ENCODE measurements around the gene HCN4. TPM values are rescaled to one million over a fixed set of nuclear protein-coding genes. Genes with fewer than 3 reads are reported as not detected.

The HCN4 gene
- total RNA-seq, 4 donors from 2014 or later = not detected

- ATAC-seq = no peak
- peak overlapping the region in 1 of 4 donors; percentile 28 for H3K27ac ChIP-seq
- in situ Hi-C loops (cut with MboI; ENCODE audit: low sequenced_read_pairs in 4 of 4) = loop anchor here in 1 of 4 donors (25.0 kb wide), 1 partner anchor 522 kb away; no protein-coding TSS in a partner anchor
Measured at GRCh38 chr15:73284090-73284716, 84.6 kb downstream of the HCN4 start.

GRCh38 chr15:73283366-73283962 is 85.3 kb downstream of the HCN4 start:
- intact Hi-C loops (cut with DNase I; ENCODE audit: low total_unique reads) = no loop called here
- ATAC-seq = peak; percentile 63 to 78
- Histone ChIP-seq H3K4me1 (peaks cover 0 to 16% of the 10 kb centered on the region in 2 donors), H3K27me3 (no peaks in the 10 kb centered on the region), H3K36me3 (peaks cover 0 to 29% of the 10 kb centered on the region in 2 donors), H3K9me3 (no peaks in the 10 kb centered on the region), H3K27ac (peak overlapping the region in 2 of 4 donors; percentile 28 to 38), H3K4me3 (no peak overlapping the region)
- DNase-seq = no peak
- TF ChIP-seq CTCF (IDR thresholded peaks at IDR 0.05 in 4 of 5, conservative IDR thresholded peaks at IDR 0.05 in 1 of 5) = no peak
- TF ChIP-seq POLR2A (IDR thresholded peaks at IDR 0.05) = no peak
- in situ Hi-C loops (cut with MboI; ENCODE audit: low sequenced_read_pairs in 4 of 4) = loop anchor here in 1 of 4 donors (25.0 kb wide), 1 partner anchor 521 kb away; no protein-coding TSS in a partner anchor

More at GRCh38 chr15:73284090-73284716, 84.6 kb downstream of the HCN4 start:
- Histone ChIP-seq H3K27me3 (no peaks in the 10 kb centered on the region), H3K9me3 (no peaks in the 10 kb centered on the region), H3K36me3 (peaks cover 0 to 35% of the 10 kb centered on the region in 2 donors), H3K4me1 (peaks cover 0 to 16% of the 10 kb centered on the region in 2 donors), H3K4me3 (no peak overlapping the region)
- no peak for DNase-seq
- TF ChIP-seq POLR2A (IDR thresholded peaks at IDR 0.05) (no peak), CTCF (IDR thresholded peaks at IDR 0.05 in 4 of 5, conservative IDR thresholded peaks at IDR 0.05 in 1 of 5) (no peak)
- intact Hi-C loops (cut with DNase I; ENCODE audit: low total_unique reads) = no loop called here

GRCh38 chr15:73282567-73283365 is 86.0 kb downstream of the HCN4 start:
- in situ Hi-C loops (cut with MboI; ENCODE audit: low sequenced_read_pairs in 4 of 4) (loop anchor here in 1 of 4 donors (25.0 kb wide), 1 partner anchor 520 kb away; no protein-coding TSS in a partner anchor), intact Hi-C loops (cut with DNase I; ENCODE audit: low total_unique reads) (no loop called here)
- no peaks in the 10 kb centered on the region for H3K27me3 ChIP-seq
- no peak for ATAC-seq
- H3K4me3 ChIP-seq = no peak overlapping the region
- peaks cover 0 to 16% of the 10 kb centered on the region in 2 donors for H3K4me1 ChIP-seq
- no peak for DNase-seq
- H3K27ac ChIP-seq = peak overlapping the region in 2 of 4 donors; percentile 28 to 38
- no peak for TF ChIP-seq CTCF (IDR thresholded peaks at IDR 0.05 in 4 of 5, conservative IDR thresholded peaks at IDR 0.05 in 1 of 5)
- peaks cover 0 to 25% of the 10 kb centered on the region in 2 donors for H3K36me3 ChIP-seq
- H3K9me3 ChIP-seq = no peaks in the 10 kb centered on the region

- peaks cover 0 to 6% of the 10 kb centered on the region in 2 donors for H3K36me3 ChIP-seq
- H3K9me3 ChIP-seq = no peaks in the 10 kb centered on the region
- intact Hi-C loops (cut with DNase I; ENCODE audit: low total_unique reads) (no loop called here), in situ Hi-C loops (cut with MboI; ENCODE audit: low sequenced_read_pairs in 4 of 4) (loop anchor here in 1 of 4 donors (25.0 kb wide), 1 partner anchor 514 kb away; no protein-coding TSS in a partner anchor)
- no peak overlapping the region for H3K4me3 ChIP-seq
- no peaks in the 10 kb centered on the region for H3K27me3 ChIP-seq
- no peak overlapping the region for H3K27ac ChIP-seq
- DNase-seq (no peak), ATAC-seq (no peak)
- TF ChIP-seq CTCF (IDR thresholded peaks at IDR 0.05 in 4 of 5, conservative IDR thresholded peaks at IDR 0.05 in 1 of 5) (no peak), POLR2A (IDR thresholded peaks at IDR 0.05) (no peak)
- no peaks in the 10 kb centered on the region for H3K4me1 ChIP-seq
Measured at GRCh38 chr15:73275862-73276261, 92.9 kb downstream of the HCN4 start.
